ENCODE results near the gene PDE1A.

GRCh38 chr2:182368996-182369395 is 57.8 kb downstream of the PDE1A start:
- TF ChIP-seq POLR2A (IDR thresholded peaks at IDR 0.05; ENCODE audit: low read length): no peak
- TF ChIP-seq GATA1 (IDR thresholded peaks at IDR 0.05; ENCODE audit: low read depth, low read length): no peak
